Right cardiac atrium (tissue), 5 donors: ENCODE measurements around the gene ASMTL. TPM values are rescaled to one million over a fixed set of nuclear protein-coding genes. Genes with fewer than 3 reads are reported as not detected.
A peak's percentile ranks its signal among the peaks of the same experiment; 100 is the strongest.
"Not testable (repeated sequence)": the region's sequence is repeated elsewhere in the genome, so short reads cannot be mapped to it uniquely, and the experiment has no call there.

Source experiments
- ATAC-seq, 2 donors: fragments of 200-7000 bp; cut with Tn5 transposase; one replicate each; pipeline versions ENCODE4 v1.8.0 to v1.9.1; 2020; ENCODE audit warnings: moderate library complexity in 2 of 2, mild to moderate bottlenecking in 1 of 2
- DNase-seq, 3 donors: peaks; one replicate each; pipeline ENCODE4 v3.0.0-alpha.2; 2020
- H3K27ac ChIP-seq: one replicate; pipeline ENCODE4 v1.5.1; 2013; ENCODE audit warnings: mild to moderate bottlenecking, low read length, control low read depth, moderate library complexity
- H3K27me3 ChIP-seq: one replicate; pipeline ENCODE4 v1.6.1; 2013; ENCODE audit not compliant: control insufficient read depth, insufficient read depth
- H3K4me1 ChIP-seq: one replicate; pipeline ENCODE4 v1.6.1; 2013; ENCODE audit warnings: low read length; ENCODE audit not compliant: control insufficient read depth, insufficient read depth
- H3K4me3 ChIP-seq: one replicate; pipeline ENCODE4 v1.5.1; 2013; ENCODE audit warnings: low read length, control low read depth
- H3K9me3 ChIP-seq: one replicate; pipeline ENCODE4 v1.6.1; 2013; ENCODE audit warnings: low read length; ENCODE audit not compliant: control insufficient read depth
- WGBS: extraction: QIAGEN DNeasy Blood & Tissue Kit; methylation state at CpG from one replicate; pipeline ENCODE4 v1.1.7; 2013; 5-methylcytosine and 5-hydroxymethylcytosine counted together
- intact Hi-C, 4 donors: fragments of 100-400 bp; cut with DNase I; formaldehyde crosslinking; loops; one replicate each; pipeline versions ENCODE4 v1.11.0 to v1.14.0; 2022 to 2023
- polyA plus RNA-seq: library from polyadenylated mRNA; stranded (reverse); fragments of 200-250 nt; gene quantifications from one replicate; pipeline ENCODE4 v1.2.3, GENCODE V29; 2013
- total RNA-seq, 4 donors: library from RNA; stranded (reverse); fragmentation: NEBNext Ultra II Directional; extraction: Animal tissue kit (Norgen Biotek cat#: 25700); gene quantifications; one replicate each; pipeline ENCODE4 v1.2.1, GENCODE V29; 2021
- donor health status: healthy with polysubstance abuse.
- donor health status: DM: no; HTN: yes; CAD: no.
- donor health status: DM: no; HTN: no; CAD: no.
- donor health status: DM: no; HTN: yes; CAD: no; lungs with severe emphysema.
- donor health status: DM: yes; HTN: yes; CAD: no.

ASMTL gene
- total and polyA plus RNA-seq, 5 donors, result 27.7 to 34.4 (median 34.1) TPM

DNA sequence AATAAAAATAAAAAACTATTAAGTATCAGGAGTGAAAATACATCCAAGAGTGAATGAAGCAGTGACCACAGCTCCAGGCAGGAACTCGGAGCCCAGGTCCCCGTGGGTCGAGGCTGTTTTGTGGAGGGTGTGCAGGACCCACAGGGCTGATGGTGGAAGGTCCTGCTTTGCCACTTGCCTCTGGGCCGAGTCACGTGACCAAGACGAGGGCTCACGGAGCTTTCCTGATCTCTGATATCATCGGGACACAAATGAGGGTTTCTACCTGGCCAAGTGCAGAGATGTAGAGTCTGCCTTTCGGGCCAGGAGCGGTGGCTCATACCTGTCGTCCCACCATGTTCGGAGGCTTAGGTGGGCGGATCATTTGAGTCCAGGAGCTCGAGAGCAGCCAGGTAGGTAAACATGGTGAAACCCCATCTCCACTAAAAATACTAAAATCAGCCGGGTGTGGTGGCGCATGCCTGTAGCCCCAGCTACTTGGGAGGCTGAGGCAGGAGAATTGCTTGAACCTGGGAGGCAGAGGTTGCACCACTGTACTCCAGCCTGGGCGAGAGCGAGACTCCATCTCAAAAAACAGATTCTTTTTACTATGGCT is 68.0 kb downstream of the ASMTL start:
- intact Hi-C loops, result no loop called here
- no peak overlapping the region for H3K4me3 ChIP-seq
- no peak overlapping the region for H3K27ac ChIP-seq
- WGBS, result 93% methylated on average over 18 of the region's 18 CpGs
- H3K27me3 ChIP-seq, result no peaks in the 10 kb centered on the region
- DNase-seq, result peak in 1 of 3 donors; percentile 44
- no peaks in the 10 kb centered on the region for H3K9me3 ChIP-seq
- H3K4me1 ChIP-seq, result peaks cover 3% of the 10 kb centered on the region
- no peak for ATAC-seq

DNA sequence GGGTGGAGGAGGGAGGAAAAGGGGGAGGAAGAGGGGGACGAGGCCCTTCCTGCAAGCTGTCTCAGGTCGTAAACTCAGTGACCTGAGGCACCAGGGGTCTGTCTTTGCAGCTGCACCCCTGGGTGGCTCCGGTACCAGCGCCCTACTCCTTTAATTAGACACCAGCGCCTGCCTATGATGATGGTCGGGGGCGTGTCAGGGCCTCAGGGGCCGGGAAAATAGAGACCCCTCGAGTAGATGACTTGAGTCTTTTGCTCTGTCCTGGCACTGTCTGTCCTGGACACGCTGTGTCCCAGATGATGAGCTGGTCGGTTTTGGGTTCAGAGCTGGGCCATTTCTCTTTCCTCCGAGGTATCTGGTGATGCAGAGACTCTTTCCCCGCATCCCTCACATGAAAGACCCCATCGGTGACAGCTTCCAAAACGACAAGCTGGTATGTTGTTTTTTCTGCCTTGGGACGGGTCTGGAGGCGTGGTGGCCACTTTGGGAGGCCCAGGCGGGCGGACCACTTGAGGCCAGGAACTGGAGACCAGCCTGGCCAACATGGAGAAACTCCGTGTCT is 72.0 kb downstream of the ASMTL start:
- ATAC-seq (peak; percentile 2 to 5), DNase-seq (peak in 2 of 3 donors; percentile 47 to 59)
- no peak overlapping the region for H3K27ac ChIP-seq
- H3K9me3 ChIP-seq, result no peaks in the 10 kb centered on the region
- intact Hi-C loops, result no loop called here
- WGBS, result 63% methylated on average over 20 of the region's 20 CpGs
- H3K27me3 ChIP-seq, result no peaks in the 10 kb centered on the region
- H3K4me1 ChIP-seq, result no peaks in the 10 kb centered on the region
- H3K4me3 ChIP-seq, result no peak overlapping the region

DNA sequence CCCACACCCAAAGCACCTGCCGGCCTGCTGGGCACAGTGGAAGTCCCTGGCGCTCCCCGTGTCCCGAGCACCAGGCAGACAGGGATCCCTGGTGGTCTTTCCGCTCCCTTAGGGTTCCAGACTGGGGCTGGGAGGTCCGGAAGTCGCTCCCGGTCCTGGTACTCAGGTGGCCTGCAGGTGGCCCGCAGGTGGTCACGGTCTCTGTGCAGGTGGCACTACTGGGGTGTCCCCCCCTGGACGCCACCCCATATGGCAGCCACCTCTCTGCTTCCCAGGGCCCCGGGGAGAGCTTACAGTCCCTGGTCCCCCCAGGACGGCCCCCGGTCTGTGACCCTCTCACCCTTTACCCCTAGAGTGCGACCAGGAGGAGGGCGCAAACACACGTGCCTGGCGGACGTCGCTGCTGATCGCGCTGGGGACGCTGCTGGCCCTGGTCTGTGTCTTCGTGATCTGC is 74.4 kb downstream of the ASMTL start:
- no peak overlapping the region for H3K27ac ChIP-seq
- ATAC-seq (peak in 1 of 2 donors; percentile 18), DNase-seq (peak in 1 of 3 donors; percentile 51)
- 86% methylated on average over 24 of the region's 24 CpGs for WGBS
- no peaks in the 10 kb centered on the region for H3K9me3 ChIP-seq
- intact Hi-C loops, result no loop called here
- no peak overlapping the region for H3K4me3 ChIP-seq
- no peaks in the 10 kb centered on the region for H3K27me3 ChIP-seq
- H3K4me1 ChIP-seq, result no peaks in the 10 kb centered on the region

DNA sequence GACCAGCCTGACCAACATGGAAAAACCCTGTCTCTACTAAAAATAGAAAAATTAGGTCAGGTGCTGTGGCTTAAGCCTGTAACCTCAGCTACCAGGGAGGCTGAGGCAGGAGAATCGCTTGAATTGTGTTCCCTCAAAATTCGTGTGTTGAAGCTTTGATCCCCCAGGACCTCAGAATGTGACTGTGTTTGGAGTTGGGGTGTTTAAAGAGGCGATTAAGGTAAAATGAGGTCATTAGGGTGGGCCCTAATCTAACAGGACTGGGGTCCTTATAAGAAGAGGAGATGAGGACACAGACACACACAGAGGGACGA is 84.4 kb downstream of the ASMTL start:
- DNase-seq (no peak), ATAC-seq (no peak)
- Histone ChIP-seq H3K27me3 (no peaks in the 10 kb centered on the region), H3K4me3 (no peak overlapping the region), H3K27ac (no peak overlapping the region), H3K4me1 (no peaks in the 10 kb centered on the region), H3K9me3 (no peaks in the 10 kb centered on the region)
- WGBS, result 82% methylated on average over 4 of the region's 4 CpGs
- intact Hi-C loops, result no loop called here

DNA sequence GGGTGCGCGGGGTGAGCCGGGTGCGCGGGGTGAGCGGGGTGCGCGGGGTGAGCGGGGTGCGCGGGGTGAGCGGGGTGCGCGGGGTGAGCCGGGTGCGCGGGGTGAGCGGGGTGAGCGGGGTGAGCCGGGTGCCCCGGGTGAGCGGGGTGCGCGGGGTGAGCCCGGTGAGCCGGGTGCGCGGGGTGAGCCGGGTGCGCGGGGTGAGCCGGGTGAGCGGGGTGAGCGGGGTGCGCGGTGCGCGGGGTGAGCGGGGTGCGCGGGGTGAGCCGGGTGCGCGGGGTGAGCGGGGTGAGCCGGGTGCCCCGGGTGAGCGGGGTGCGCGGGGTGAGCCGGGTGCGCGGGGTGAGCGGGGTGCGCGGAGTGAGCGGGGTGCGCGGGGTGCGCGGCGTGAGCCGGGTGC is 86.3 kb downstream of the ASMTL start:
- 90% methylated on average over 40 of the region's 63 CpGs for WGBS
- H3K4me1 ChIP-seq, intact Hi-C loops, H3K9me3 ChIP-seq, H3K27me3 ChIP-seq, DNase-seq, ATAC-seq, H3K27ac ChIP-seq, H3K4me3 ChIP-seq: not testable (repeated sequence)

DNA sequence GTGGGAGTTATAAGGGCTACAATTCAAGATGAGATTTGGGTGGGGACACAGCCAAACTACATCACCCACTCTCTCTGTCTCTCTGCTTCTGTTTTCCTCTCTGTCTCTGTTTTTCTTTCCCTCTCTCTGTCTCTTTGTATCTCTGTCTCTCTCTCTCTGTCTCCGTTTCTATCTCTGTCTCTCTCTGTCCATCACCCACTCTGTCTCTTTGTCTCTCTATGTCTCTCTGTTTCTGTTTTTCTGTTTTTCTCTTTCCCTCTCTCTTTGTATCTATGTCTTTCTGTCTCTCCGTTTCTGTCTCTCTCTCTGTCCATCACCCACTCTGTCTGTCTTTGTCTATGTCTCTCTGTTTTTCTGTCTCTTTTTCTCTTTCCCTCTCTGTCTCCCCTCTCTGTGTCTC is 90.8 kb downstream of the ASMTL start:
- intact Hi-C loops, result no loop called here
- Histone ChIP-seq H3K4me1 (no peaks in the 10 kb centered on the region), H3K4me3 (no peak overlapping the region), H3K27me3 (no peaks in the 10 kb centered on the region), H3K9me3 (no peaks in the 10 kb centered on the region), H3K27ac (no peak overlapping the region)
- ATAC-seq (no peak), DNase-seq (no peak)
- 97% methylated on average over 2 of the region's 2 CpGs for WGBS

DNA sequence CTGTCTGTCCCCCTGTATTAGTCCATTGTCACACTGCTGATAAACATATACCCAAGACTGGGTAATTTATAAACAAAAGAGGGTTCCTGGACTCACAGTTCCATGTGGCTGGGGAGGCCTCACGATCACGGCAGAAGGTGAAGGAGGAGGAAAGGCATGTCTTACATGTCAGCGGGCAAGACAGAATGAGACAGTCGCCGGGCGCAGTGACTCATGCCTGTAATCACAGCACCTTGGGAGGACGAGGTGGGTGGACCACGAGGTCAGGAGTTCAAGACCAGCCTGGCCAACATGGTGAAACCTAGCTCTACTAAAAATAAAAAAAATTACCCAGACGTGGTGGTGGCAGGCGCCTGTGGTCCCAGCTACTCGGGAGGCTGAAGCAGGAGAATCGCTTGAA is 91.4 kb downstream of the ASMTL start:
- intact Hi-C loops, result no loop called here
- no peak for ATAC-seq
- H3K4me1 ChIP-seq, result no peaks in the 10 kb centered on the region
- H3K9me3 ChIP-seq, result no peaks in the 10 kb centered on the region
- 77% methylated on average over 12 of the region's 12 CpGs for WGBS
- H3K4me3 ChIP-seq, result no peak overlapping the region
- H3K27ac ChIP-seq, result no peak overlapping the region
- DNase-seq, result no peak
- no peaks in the 10 kb centered on the region for H3K27me3 ChIP-seq

DNA sequence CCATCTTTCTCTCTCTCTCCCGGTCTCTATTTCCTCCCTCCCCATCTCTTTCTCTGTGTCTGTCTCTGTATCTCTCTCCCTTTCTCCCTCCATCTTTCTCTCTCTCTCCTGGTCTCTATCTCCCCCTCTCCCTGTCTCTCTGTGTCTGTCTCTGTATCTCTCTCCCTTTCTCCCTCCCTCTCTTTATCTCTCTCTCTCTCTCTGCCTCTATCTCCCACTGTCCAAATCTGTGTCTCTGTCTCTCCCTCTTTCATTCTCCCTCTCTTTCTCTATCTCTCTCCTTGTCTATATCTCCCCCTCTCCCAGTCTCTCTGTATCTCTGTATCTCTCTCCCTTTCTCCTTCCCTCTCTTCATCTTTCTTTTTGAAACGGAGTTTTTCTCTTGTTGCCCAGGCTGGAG is 92.5 kb downstream of the ASMTL start:
- no peak for DNase-seq
- H3K9me3 ChIP-seq, result no peaks in the 10 kb centered on the region
- intact Hi-C loops, result no loop called here
- H3K4me3 ChIP-seq, result no peak overlapping the region
- WGBS, result 70% methylated on average over 2 of the region's 2 CpGs
- no peaks in the 10 kb centered on the region for H3K27me3 ChIP-seq
- no peak overlapping the region for H3K27ac ChIP-seq
- no peaks in the 10 kb centered on the region for H3K4me1 ChIP-seq
- no peak for ATAC-seq

DNA sequence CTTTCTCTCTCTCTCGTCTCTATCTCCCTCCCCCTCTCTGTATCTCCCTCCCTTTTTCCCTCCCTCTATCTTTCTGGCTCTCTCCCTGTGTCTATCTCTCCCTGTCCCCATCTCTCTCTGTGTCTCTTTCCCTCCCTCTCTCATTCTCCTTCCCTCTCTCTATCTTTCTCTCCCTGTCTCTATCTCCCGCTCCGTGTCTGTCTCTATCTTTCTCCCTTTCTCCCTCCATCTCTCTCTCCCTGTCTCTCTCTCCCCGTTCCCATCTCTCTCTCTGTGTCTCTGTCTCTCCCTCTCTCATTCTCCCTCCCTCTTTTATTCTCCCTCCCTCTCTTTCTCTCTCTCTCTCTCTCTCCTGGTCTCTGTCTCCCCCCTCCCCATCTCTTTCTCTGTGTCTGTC is 93.2 kb downstream of the ASMTL start:
- no peaks in the 10 kb centered on the region for H3K4me1 ChIP-seq
- DNase-seq (no peak), ATAC-seq (no peak)
- H3K9me3 ChIP-seq, result no peaks in the 10 kb centered on the region
- no peaks in the 10 kb centered on the region for H3K27me3 ChIP-seq
- no peak overlapping the region for H3K27ac ChIP-seq
- intact Hi-C loops, result no loop called here
- no peak overlapping the region for H3K4me3 ChIP-seq
- WGBS, result 77% methylated on average over 4 of the region's 4 CpGs

DNA sequence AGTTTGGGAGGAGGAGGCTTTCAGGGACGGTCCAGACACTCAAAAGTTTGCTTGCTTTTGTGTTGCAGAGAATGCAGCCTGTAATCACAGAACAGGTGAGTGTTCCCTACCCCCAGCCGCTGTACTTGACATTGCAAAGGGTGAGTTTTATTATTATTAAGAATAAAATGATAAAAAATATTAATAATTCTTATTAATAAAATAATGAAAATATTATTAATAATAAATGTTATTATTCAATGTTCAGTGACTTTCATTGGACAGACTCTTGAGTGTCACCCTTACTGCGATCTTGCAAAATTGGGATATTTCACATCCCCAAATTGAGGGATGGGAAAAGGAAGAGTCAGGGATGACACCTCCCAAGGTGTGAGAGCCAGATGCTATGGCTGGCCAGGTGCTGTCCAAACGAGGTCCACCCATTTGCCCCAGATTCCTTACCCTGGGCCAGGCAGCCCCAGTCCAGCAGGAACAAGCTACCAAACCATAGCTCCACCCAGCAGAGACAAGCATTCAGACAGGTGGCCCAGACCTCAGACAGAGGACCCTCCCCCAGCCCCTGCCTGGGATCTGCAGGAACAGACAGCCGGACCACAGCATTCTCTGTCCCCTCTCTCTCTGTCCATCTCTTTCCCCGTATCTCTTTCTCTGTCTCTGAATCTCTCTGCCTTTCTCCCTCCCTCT is 93.8 kb downstream of the ASMTL start:
- 79% methylated on average over 6 of the region's 6 CpGs for WGBS
- intact Hi-C loops, result no loop called here
- DNase-seq, result no peak

DNA sequence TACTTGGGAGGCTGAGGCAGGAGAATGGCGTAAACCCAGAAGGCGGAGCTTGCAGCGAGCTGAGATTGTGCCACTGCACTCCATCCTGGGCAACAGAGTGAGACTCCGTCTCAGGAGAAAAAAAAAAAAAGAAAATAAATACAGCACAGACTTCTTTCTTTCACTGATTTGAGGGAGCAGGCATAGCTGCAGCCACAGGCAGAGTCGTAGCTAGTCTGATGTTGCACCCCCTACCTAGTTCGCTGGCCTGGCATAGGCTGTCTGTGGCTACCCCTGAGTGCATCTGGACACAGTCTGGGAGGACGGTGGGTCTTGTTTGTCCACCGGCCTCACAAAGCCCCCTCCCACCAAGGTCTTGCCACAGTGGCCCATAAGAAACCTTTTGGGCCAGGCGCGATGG is 94.7 kb downstream of the ASMTL start:
- 97% methylated on average over 10 of the region's 10 CpGs for WGBS

More for the DNA sequence above, 93.8 kb downstream of the ASMTL start:
- H3K27ac ChIP-seq, result no peak overlapping the region
- no peak overlapping the region for H3K4me3 ChIP-seq
- no peak for ATAC-seq
- H3K9me3 ChIP-seq, result no peaks in the 10 kb centered on the region
- H3K4me1 ChIP-seq, result no peaks in the 10 kb centered on the region
- H3K27me3 ChIP-seq, result no peaks in the 10 kb centered on the region

More for the DNA sequence above, 94.7 kb downstream of the ASMTL start:
- H3K27ac ChIP-seq, result no peak overlapping the region
- no peaks in the 10 kb centered on the region for H3K9me3 ChIP-seq
- H3K27me3 ChIP-seq, result no peaks in the 10 kb centered on the region
- intact Hi-C loops, result no loop called here
- DNase-seq, result no peak
- no peak for ATAC-seq
- H3K4me1 ChIP-seq, result no peaks in the 10 kb centered on the region
- H3K4me3 ChIP-seq, result no peak overlapping the region
